MM.1S (cell line): ENCODE measurements around the gene MAP3K4.

ENCODE experiments used
- CTCF ChIP-seq: fragments of 300-600 bp; sonication (generic); IDR thresholded peaks from 2 replicates; pipeline ENCODE4 v1.5.1; 2016; ENCODE audit warnings: antibody characterized with exemption, low read length, mixed read lengths
- EZH2 ChIP-seq: fragments of 300-600 bp; sonication (generic); optimal IDR thresholded peaks from 2 replicates; pipeline ENCODE3; 2017; ENCODE audit warnings: low read depth, mild to moderate bottlenecking, antibody characterized with exemption, low read length, mixed read lengths
- EZH2phosphoT487 ChIP-seq: fragments of 300-600 bp; sonication (generic); IDR thresholded peaks from 2 replicates; pipeline ENCODE4 v1.6.1; 2018; ENCODE audit warnings: antibody characterized with exemption, low read length

GRCh38 chr6:161132384-161132783 is 140.8 kb downstream of the MAP3K4 start:
- no peak for TF ChIP-seq EZH2
- no peak for TF ChIP-seq EZH2phosphoT487
- TF ChIP-seq CTCF = no peak
